Measurements from ENCODE around the gene SRSF8. TPM values are rescaled to one million over a fixed set of nuclear protein-coding genes. Genes with fewer than 3 reads are reported as not detected.

Gene SRSF8
- total and polyA plus RNA-seq, 2 of the 4 experiments (the other 2 are of a cell fraction): 3.4 to 14.3 TPM

DNA sequence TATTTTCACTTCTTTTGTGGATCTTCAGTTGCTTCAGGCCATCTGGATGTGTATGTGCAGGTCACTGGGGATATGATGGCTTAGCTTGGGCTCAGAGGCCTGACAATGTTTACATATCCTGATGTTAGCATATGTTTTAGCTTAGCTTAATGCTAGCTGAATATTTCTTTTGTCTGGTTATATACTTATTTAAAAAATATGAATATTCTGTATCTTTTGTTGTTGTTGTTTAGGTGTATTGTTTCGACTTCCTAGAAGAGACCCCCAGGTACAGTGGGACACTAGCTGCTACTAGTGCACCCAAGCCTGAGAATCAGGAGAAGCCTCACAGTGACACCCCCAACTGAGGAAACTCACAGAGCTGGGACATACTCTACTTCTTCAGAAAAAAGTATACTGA is 41.8 kb upstream of the SRSF8 start, which contains the start of gene KDM4E:
KDM4E (plus strand) TSS at position 301 of the 400 bp plus-strand sequence. CDS start 300 bp downstream, outside the sequence.
- TF ChIP-seq MAFK (IDR thresholded peaks at IDR 0.05; ENCODE audit: low read depth, low read length) (no peak), CTCF (conservative IDR thresholded peaks at IDR 0.05; ENCODE audit: low read depth, low read length) (no peak), MXI1 (IDR thresholded peaks at IDR 0.05; ENCODE audit: borderline replicate concordance, low read depth, low read length) (no peak), SMC3 (IDR thresholded peaks at IDR 0.05; ENCODE audit: low read depth, low read length) (no peak), CHD1 (IDR thresholded peaks at IDR 0.05; ENCODE audit: low read depth, low read length) (no peak), RFX5 (IDR thresholded peaks at IDR 0.05; ENCODE audit: low read depth, low read length) (no peak), RAD21 (IDR thresholded peaks at IDR 0.05; ENCODE audit: low read length) (no peak), ELK1 (IDR thresholded peaks at IDR 0.05; ENCODE audit: borderline replicate concordance, low read depth, low read length) (no peak), BHLHE40 (IDR thresholded peaks at IDR 0.05; ENCODE audit: low read depth, low read length) (no peak), FOS (IDR thresholded peaks at IDR 0.05; ENCODE audit: low read depth, low read length) (no peak), RCOR1 (IDR thresholded peaks at IDR 0.05; ENCODE audit: insufficient replicate concordance, low read length) (no peak), POLR2A (IDR thresholded peaks at IDR 0.05; ENCODE audit: low read depth, low read length) (no peak)
- TF ChIP-seq, protein P1, sequence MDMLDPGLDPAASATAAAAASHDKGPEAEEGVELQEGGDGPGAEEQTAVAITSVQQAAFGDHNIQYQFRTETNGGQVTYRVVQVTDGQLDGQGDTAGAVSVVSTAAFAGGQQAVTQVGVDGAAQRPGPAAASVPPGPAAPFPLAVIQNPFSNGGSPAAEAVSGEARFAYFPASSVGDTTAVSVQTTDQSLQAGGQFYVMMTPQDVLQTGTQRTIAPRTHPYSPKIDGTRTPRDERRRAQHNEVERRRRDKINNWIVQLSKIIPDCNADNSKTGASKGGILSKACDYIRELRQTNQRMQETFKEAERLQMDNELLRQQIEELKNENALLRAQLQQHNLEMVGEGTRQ (IDR thresholded peaks at IDR 0.05; ENCODE audit: low read depth, low read length): no peak
- Histone ChIP-seq H2AK5ac (ENCODE audit: low read depth, low read length) (no peak within 1 kb of the TSS), H2BK15ac (ENCODE audit: low read depth, low read length) (no peak within 1 kb of the TSS), H3K36me3 (ENCODE audit: control insufficient read depth, insufficient read depth, low read length) (no peaks in the 10 kb centered on the region), H3K18ac (ENCODE audit: low read depth, low read length) (no peak within 1 kb of the TSS), H4K91ac (ENCODE audit: insufficient read depth, low read depth, low read length) (no peak within 1 kb of the TSS), H4K5ac (ENCODE audit: low read depth, low read length) (no peak within 1 kb of the TSS), H3K4me3 (ENCODE audit: insufficient read depth, low read depth, low read length) (no peak within 1 kb of the TSS), H3K4ac (ENCODE audit: low read depth, low read length) (no peak within 1 kb of the TSS), H3K9me3 (ENCODE audit: control insufficient read depth, insufficient read depth, low read length) (no peaks in the 10 kb centered on the region), H3K27ac (ENCODE audit: insufficient read depth, low read length) (no peak within 1 kb of the TSS), H3K27me3 (ENCODE audit: control insufficient read depth, insufficient read depth, low read length) (no peaks in the 10 kb centered on the region; the same call in 1 of the 2 replicates), H2BK5ac (ENCODE audit: low read depth, low read length, poor library complexity, severe bottlenecking) (no peak within 1 kb of the TSS), H3K4me2 (ENCODE audit: low read depth, low read length) (no peak within 1 kb of the TSS), H4K20me1 (ENCODE audit: insufficient read depth, low read length) (no peaks in the 10 kb centered on the region), H2AFZ (replicated peaks; ENCODE audit: low read length, poor library complexity) (no peak within 1 kb of the TSS), H3K9me1 (ENCODE audit: insufficient read depth, low read length) (no peaks in the 10 kb centered on the region), H3K79me1 (ENCODE audit: low read depth in 1 of 2, low read length in 2 of 2) (no peaks in the 10 kb centered on the region), H3K14ac (replicated peaks; ENCODE audit: low read depth, low read length) (no peak within 1 kb of the TSS), H3K4me1 (ENCODE audit: control insufficient read depth, insufficient read depth, low read length) (no peaks in the 10 kb centered on the region), H4K8ac (ENCODE audit: low read depth in 2 of 2, low read length in 2 of 2) (no peak within 1 kb of the TSS), H3K56ac (ENCODE audit: extremely low read depth, insufficient read depth, low read length) (no peak within 1 kb of the TSS), H2BK20ac (ENCODE audit: low read depth, low read length) (no peak within 1 kb of the TSS), H2AK9ac (replicated peaks; ENCODE audit: low read depth, low read length, poor library complexity) (no peak within 1 kb of the TSS), H3K9ac (ENCODE audit: low read depth, low read length) (no peak within 1 kb of the TSS), H2BK120ac (ENCODE audit: low read depth, low read length) (no peak within 1 kb of the TSS), H3K23ac (ENCODE audit: low read depth, low read length) (no peak within 1 kb of the TSS)
- dilution Hi-C loops (cut with HindIII; ENCODE audit: low sequenced_read_pairs, unreplicated experiment) (no loop called here), intact Hi-C loops (cut with micrococcal nuclease) (no loop called here), in situ Hi-C loops (cut with MboI; ENCODE audit: low sequenced_read_pairs) (no loop called here)
- ATAC-seq (ENCODE audit: low read depth) (no peak), DNase-seq (no peak)
- ChIA-PET CTCF (no interaction called here), POLR2A (ENCODE audit: unreplicated experiment) (no interaction called here)
- no TSS peak for BruUV-seq (replicated peaks)
- no CpG with 5 or more reads among the region's 1 CpG for WGBS, 2 experiments (ENCODE audit: extremely low coverage in 2 of 2, insufficient read length in 1 of 2)
